T-helper 1 cell treated with Interleukin-12 subunit alpha and Interleukin-12 subunit beta and Interleukin-4 antibody, amounts not matched to agents 30 μg/mL and 1 μg/mL, for 36 hours (primary cell): Measurements from ENCODE around the gene FBXO44.
"Not testable (repeated sequence)": the region's sequence is repeated elsewhere in the genome, so short reads cannot be mapped to it uniquely, and the experiment has no call there.

ENCODE experiments used
- H3K27ac Mint-ChIP-seq: one replicate; pipeline ENCODE4 v1.8.0; 2021; ENCODE audit warnings: mild to moderate bottlenecking, mixed read lengths
- H3K27me3 Mint-ChIP-seq: one replicate; pipeline ENCODE4 v1.8.0; 2021; ENCODE audit warnings: low read depth, mixed read lengths
- H3K36me3 Mint-ChIP-seq: one replicate; pipeline ENCODE4 v1.8.0; 2021; ENCODE audit warnings: low read depth, mixed read lengths
- H3K4me1 Mint-ChIP-seq: one replicate; pipeline ENCODE4 v1.8.0; 2021; ENCODE audit warnings: low read depth, mixed read lengths
- H3K4me3 Mint-ChIP-seq: one replicate; pipeline ENCODE4 v1.8.0; 2021; ENCODE audit warnings: mild to moderate bottlenecking, moderate library complexity, mixed read lengths
- H3K9me3 Mint-ChIP-seq: one replicate; pipeline ENCODE4 v1.8.0; 2021; ENCODE audit warnings: mixed read lengths

The FBXO44 gene

GRCh38 chr1:11626551-11626950, 28.1 kb upstream of the FBXO44 start:
- H3K4me3 Mint-ChIP-seq = no peak overlapping the region
- H3K9me3 Mint-ChIP-seq = no peaks in the 10 kb centered on the region
- peaks cover 9% of the 10 kb centered on the region for H3K27me3 Mint-ChIP-seq
- H3K36me3 Mint-ChIP-seq = no peaks in the 10 kb centered on the region
- H3K4me1 Mint-ChIP-seq = no peaks in the 10 kb centered on the region
- H3K27ac Mint-ChIP-seq = no peak overlapping the region

GRCh38 chr1:11628767-11629166, 25.9 kb upstream of the FBXO44 start:
- Mint-ChIP-seq H3K9me3 (no peaks in the 10 kb centered on the region), H3K4me1 (no peaks in the 10 kb centered on the region), H3K4me3 (no peak overlapping the region), H3K27ac (no peak overlapping the region), H3K36me3 (no peaks in the 10 kb centered on the region), H3K27me3 (peaks cover 7% of the 10 kb centered on the region)

- H3K9me3 Mint-ChIP-seq = no peaks in the 10 kb centered on the region
- no peak overlapping the region for H3K4me3 Mint-ChIP-seq
- no peaks in the 10 kb centered on the region for H3K4me1 Mint-ChIP-seq
- no peak overlapping the region for H3K27ac Mint-ChIP-seq
- H3K27me3 Mint-ChIP-seq = peaks cover 7% of the 10 kb centered on the region
- no peaks in the 10 kb centered on the region for H3K36me3 Mint-ChIP-seq
Observed at GRCh38 chr1:11629184-11630016, 25.3 kb upstream of the FBXO44 start.

GRCh38 chr1:11634365-11635192, 20.1 kb upstream of the FBXO44 start:
- no peaks in the 10 kb centered on the region for H3K36me3 Mint-ChIP-seq
- H3K27ac Mint-ChIP-seq = no peak overlapping the region

GRCh38 chr1:11638121-11638520, 16.6 kb upstream of the FBXO44 start:
- no peak overlapping the region for H3K27ac Mint-ChIP-seq
- no peak overlapping the region for H3K4me3 Mint-ChIP-seq
- H3K4me1 Mint-ChIP-seq = peaks cover 3% of the 10 kb centered on the region
- peaks cover 14% of the 10 kb centered on the region for H3K27me3 Mint-ChIP-seq
- no peaks in the 10 kb centered on the region for H3K9me3 Mint-ChIP-seq
- H3K36me3 Mint-ChIP-seq = no peaks in the 10 kb centered on the region

More at GRCh38 chr1:11634365-11635192, 20.1 kb upstream of the FBXO44 start:
- Mint-ChIP-seq H3K9me3 (no peaks in the 10 kb centered on the region), H3K4me3 (no peak overlapping the region), H3K27me3 (peaks cover 10% of the 10 kb centered on the region), H3K4me1 (no peaks in the 10 kb centered on the region)

GRCh38 chr1:11639372-11639771, 15.3 kb upstream of the FBXO44 start:
- H3K27ac Mint-ChIP-seq = no peak overlapping the region
- no peak overlapping the region for H3K4me3 Mint-ChIP-seq
- peaks cover 3% of the 10 kb centered on the region for H3K4me1 Mint-ChIP-seq
- peaks cover 14% of the 10 kb centered on the region for H3K27me3 Mint-ChIP-seq
- H3K36me3 Mint-ChIP-seq = no peaks in the 10 kb centered on the region
- no peaks in the 10 kb centered on the region for H3K9me3 Mint-ChIP-seq

- Mint-ChIP-seq H3K27ac (no peak overlapping the region), H3K4me3 (no peak overlapping the region), H3K27me3 (peaks cover 14% of the 10 kb centered on the region), H3K4me1 (peaks cover 3% of the 10 kb centered on the region), H3K36me3 (no peaks in the 10 kb centered on the region), H3K9me3 (no peaks in the 10 kb centered on the region)
Observed at GRCh38 chr1:11640101-11640500, 14.6 kb upstream of the FBXO44 start.

GRCh38 chr1:11640944-11641343, 13.7 kb upstream of the FBXO44 start:
- H3K27me3 Mint-ChIP-seq = peaks cover 12% of the 10 kb centered on the region
- no peaks in the 10 kb centered on the region for H3K36me3 Mint-ChIP-seq
- no peak overlapping the region for H3K4me3 Mint-ChIP-seq
- H3K9me3 Mint-ChIP-seq = no peaks in the 10 kb centered on the region
- H3K27ac Mint-ChIP-seq = no peak overlapping the region
- peaks cover 3% of the 10 kb centered on the region for H3K4me1 Mint-ChIP-seq

GRCh38 chr1:11641776-11642305, 12.8 kb upstream of the FBXO44 start:
- Mint-ChIP-seq H3K27me3 (peaks cover 10% of the 10 kb centered on the region), H3K9me3 (no peaks in the 10 kb centered on the region), H3K36me3 (no peaks in the 10 kb centered on the region), H3K27ac (no peak overlapping the region), H3K4me1 (peaks cover 3% of the 10 kb centered on the region), H3K4me3 (no peak overlapping the region)

GRCh38 chr1:11642418-11643017, 12.2 kb upstream of the FBXO44 start:
- H3K27ac Mint-ChIP-seq, H3K9me3 Mint-ChIP-seq, H3K4me1 Mint-ChIP-seq, H3K36me3 Mint-ChIP-seq, H3K4me3 Mint-ChIP-seq: not testable (repeated sequence)
- peaks cover 10% of the 10 kb centered on the region for H3K27me3 Mint-ChIP-seq

GRCh38 chr1:11643782-11644181, 10.9 kb upstream of the FBXO44 start:
- H3K4me1 Mint-ChIP-seq = peaks cover 5% of the 10 kb centered on the region
- H3K27me3 Mint-ChIP-seq = peaks cover 10% of the 10 kb centered on the region
- H3K9me3 Mint-ChIP-seq = no peaks in the 10 kb centered on the region
- no peak overlapping the region for H3K4me3 Mint-ChIP-seq
- H3K36me3 Mint-ChIP-seq = no peaks in the 10 kb centered on the region
- H3K27ac Mint-ChIP-seq = no peak overlapping the region

- Mint-ChIP-seq H3K4me1 (peaks cover 12% of the 10 kb centered on the region), H3K4me3 (no peak overlapping the region), H3K36me3 (no peaks in the 10 kb centered on the region), H3K27me3 (peaks cover 14% of the 10 kb centered on the region), H3K9me3 (no peaks in the 10 kb centered on the region), H3K27ac (no peak overlapping the region)
Observed at GRCh38 chr1:11645270-11645669, 9.4 kb upstream of the FBXO44 start.

GRCh38 chr1:11645670-11646265, 8.9 kb upstream of the FBXO44 start:
- no peak overlapping the region for H3K27ac Mint-ChIP-seq
- H3K4me1 Mint-ChIP-seq = peaks cover 14% of the 10 kb centered on the region
- no peak overlapping the region for H3K4me3 Mint-ChIP-seq
- H3K9me3 Mint-ChIP-seq = no peaks in the 10 kb centered on the region
- no peaks in the 10 kb centered on the region for H3K36me3 Mint-ChIP-seq
- H3K27me3 Mint-ChIP-seq = peaks cover 16% of the 10 kb centered on the region

- H3K4me3 Mint-ChIP-seq = no peak overlapping the region
- no peaks in the 10 kb centered on the region for H3K36me3 Mint-ChIP-seq
- no peaks in the 10 kb centered on the region for H3K9me3 Mint-ChIP-seq
- peaks cover 21% of the 10 kb centered on the region for H3K27me3 Mint-ChIP-seq
- peaks cover 17% of the 10 kb centered on the region for H3K4me1 Mint-ChIP-seq
- H3K27ac Mint-ChIP-seq = no peak overlapping the region
Observed at GRCh38 chr1:11646317-11646716, 8.4 kb upstream of the FBXO44 start.
